Activated CD8-positive, alpha-beta memory T cell treated with anti-CD3 and anti-CD28 coated beads, Interleukin-2, amount 50 U/mL, for 24 hours (primary cell): ENCODE data around the gene ARID1A.
A peak's percentile ranks its signal among the peaks of the same experiment; 100 is the strongest.

Source experiments
- DNase-seq: peaks from one replicate; pipeline ENCODE4 v3.0.0-alpha.2; 2020; ENCODE audit errors: extremely low read depth

The ARID1A gene

DNA sequence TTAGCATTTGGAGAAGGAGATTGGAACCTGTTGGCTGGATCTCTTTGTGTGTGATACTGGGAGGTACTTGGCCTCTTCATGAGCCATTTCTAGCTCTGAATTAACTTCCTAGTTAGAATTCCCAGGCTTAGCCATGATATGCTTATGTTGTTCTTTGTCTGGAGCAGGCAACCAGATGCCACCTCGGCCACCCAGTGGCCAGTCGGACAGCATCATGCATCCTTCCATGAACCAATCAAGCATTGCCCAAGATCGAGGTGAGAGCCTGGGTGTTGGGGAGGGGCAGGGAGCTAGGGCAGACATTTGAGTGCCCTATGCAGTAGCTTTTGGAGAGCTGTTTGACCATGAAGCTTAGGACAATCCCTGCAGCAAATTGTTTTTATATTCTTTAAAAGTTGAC is 65.4 kb downstream of the ARID1A start:
- no peak for DNase-seq

DNA sequence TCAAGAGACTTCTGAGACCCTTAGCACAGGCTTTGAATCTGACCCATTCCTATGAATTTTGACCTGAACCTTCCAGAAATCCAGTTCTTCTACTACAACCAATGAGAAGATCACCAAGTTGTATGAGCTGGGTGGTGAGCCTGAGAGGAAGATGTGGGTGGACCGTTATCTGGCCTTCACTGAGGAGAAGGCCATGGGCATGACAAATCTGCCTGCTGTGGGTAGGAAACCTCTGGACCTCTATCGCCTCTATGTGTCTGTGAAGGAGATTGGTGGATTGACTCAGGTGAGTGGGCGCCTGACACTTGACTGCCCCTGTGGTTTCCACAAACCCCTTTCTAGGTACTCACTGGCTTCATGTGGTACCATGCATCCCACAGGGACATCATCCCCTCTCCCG is 71.9 kb downstream of the ARID1A start:
- DNase-seq = no peak

DNA sequence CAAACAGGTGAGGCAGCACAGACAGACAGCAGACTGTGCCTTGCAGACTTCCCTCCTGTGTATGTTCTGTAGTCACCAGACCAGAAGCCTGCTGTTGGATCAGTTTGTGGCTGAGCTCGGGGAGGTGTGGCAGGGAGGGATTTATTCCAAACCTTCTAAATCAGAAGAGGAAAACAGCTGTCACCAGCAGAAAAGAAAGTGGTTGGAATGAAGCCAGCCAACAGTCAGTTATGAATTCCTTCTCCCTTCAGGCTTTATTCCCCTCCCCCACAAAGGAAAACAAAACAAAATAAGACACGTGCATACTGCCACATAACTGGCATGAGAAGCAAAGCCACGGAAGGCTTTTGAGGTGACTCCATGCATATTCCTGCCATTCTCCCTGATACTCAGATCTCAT is 72.9 kb downstream of the ARID1A start:
- DNase-seq = no peak

DNA sequence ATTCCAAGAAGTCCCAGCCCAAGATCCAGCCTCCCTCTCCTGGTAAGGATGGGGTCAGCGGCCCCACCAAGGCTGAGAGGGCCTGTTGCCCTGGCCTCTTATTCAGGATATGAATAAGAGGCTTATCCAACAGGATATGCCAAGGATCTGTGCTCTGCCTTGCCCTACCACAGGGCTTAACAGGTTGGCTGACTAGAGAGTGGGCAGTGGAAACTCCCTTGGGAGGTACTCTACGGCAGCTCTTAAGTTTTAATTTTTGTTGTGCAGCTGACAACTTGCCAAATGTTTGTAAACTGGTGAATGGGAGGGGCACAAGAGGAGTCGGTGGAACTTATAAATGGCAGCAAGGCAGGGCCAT is 75.4 kb downstream of the ARID1A start:
- no peak for DNase-seq

DNA sequence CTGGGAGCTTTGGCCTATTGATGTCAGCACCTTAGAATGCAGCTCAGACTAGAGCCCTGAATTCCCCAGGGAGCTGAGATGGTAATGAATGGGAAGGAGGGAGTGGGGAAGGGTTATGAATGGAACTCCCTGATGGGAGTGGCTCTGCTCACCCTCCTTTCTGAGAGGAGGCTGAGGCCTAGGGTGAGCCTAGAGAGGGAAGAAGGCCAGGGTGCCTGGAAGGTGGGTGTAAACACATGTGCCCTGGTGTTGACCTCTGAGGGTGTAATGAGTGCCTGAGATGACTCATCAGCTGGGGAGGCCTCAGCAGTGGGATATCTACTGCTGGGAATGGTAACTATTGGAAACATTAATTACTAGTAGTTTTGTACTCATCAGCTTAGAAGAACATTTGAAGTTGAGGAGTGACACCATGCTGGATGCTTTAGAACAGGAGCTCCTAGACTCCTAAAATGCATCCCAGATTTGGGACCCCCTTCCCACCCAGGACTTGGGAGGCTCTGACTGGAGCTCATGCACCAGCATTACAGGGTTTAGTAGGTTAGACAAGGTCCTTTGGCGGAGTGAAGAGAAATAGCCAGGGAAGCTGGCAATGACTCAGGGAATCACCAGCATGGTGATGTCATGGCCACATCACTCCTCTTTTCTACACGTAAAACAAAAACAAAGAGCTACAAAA is 76.0 kb downstream of the ARID1A start:
- no peak for DNase-seq

DNA sequence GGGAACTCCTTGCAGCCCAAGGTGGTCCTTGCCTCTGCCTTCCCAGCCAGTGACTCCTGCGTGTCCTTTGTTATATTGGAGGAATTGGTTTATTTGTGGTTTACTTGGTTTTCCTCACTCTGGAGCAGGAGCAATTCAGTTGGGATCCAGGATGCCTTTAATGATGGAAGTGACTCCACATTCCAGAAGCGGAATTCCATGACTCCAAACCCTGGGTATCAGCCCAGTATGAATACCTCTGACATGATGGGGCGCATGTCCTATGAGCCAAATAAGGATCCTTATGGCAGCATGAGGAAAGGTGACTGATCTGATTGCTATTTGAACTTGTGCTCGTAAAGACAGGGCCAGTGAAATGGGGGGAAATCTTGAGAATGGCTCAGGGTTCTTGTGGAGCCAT is 76.9 kb downstream of the ARID1A start:
- no peak for DNase-seq

DNA sequence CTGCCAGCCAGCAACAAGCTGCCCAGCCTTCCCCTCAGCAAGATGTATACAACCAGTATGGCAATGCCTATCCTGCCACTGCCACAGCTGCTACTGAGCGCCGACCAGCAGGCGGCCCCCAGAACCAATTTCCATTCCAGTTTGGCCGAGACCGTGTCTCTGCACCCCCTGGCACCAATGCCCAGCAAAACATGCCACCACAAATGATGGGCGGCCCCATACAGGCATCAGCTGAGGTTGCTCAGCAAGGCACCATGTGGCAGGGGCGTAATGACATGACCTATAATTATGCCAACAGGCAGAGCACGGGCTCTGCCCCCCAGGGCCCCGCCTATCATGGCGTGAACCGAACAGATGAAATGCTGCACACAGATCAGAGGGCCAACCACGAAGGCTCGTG is 78.6 kb downstream of the ARID1A start:
- no peak for DNase-seq

DNA sequence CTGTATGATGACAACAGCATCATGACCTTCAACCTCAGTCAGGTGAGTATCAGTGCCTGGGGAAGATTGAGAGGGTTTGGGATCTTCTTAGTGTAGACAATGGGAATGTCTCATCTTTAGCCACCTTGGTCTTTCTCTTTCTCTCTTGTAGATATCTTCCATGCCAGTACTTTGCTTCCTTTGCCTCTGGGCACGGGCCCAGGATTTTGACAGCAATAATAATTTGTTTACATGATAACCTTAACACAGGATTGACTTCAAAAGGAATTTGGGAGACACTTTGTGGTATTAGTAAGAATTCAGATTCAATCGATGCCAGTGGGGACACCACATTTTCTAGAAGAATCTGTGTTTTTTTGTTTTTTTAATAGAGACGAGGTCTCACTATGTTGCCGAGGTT is 79.9 kb downstream of the ARID1A start:
- DNase-seq = no peak

DNA sequence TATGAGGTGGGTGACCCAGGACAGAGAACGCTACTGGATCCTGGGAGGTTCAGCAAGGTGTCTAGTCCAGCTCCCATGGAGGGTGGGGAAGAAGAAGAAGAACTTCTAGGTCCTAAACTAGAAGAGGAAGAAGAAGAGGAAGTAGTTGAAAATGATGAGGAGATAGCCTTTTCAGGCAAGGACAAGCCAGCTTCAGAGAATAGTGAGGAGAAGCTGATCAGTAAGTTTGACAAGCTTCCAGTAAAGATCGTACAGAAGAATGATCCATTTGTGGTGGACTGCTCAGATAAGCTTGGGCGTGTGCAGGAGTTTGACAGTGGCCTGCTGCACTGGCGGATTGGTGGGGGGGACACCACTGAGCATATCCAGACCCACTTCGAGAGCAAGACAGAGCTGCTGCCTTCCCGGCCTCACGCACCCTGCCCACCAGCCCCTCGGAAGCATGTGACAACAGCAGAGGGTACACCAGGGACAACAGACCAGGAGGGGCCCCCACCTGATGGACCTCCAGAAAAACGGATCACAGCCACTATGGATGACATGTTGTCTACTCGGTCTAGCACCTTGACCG is 83.4 kb downstream of the ARID1A start:
- DNase-seq = no peak

DNA sequence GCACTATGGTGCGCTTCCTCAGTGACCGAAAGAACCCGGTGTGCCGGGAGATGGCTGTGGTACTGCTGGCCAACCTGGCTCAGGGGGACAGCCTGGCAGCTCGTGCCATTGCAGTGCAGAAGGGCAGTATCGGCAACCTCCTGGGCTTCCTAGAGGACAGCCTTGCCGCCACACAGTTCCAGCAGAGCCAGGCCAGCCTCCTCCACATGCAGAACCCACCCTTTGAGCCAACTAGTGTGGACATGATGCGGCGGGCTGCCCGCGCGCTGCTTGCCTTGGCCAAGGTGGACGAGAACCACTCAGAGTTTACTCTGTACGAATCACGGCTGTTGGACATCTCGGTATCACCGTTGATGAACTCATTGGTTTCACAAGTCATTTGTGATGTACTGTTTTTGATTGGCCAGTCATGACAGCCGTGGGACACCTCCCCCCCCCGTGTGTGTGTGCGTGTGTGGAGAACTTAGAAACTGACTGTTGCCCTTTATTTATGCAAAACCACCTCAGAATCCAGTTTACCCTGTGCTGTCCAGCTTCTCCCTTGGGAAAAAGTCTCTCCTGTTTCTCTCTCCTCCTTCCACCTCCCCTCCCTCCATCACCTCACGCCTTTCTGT is 84.6 kb downstream of the ARID1A start:
- no peak for DNase-seq

DNA sequence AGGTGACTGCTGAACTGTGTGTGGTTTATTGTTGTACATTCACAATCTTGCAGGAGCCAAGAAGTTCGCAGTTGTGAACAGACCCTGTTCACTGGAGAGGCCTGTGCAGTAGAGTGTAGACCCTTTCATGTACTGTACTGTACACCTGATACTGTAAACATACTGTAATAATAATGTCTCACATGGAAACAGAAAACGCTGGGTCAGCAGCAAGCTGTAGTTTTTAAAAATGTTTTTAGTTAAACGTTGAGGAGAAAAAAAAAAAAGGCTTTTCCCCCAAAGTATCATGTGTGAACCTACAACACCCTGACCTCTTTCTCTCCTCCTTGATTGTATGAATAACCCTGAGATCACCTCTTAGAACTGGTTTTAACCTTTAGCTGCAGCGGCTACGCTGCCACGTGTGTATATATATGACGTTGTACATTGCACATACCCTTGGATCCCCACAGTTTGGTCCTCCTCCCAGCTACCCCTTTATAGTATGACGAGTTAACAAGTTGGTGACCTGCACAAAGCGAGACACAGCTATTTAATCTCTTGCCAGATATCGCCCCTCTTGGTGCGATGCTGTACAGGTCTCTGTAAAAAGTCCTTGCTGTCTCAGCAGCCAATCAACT is 85.5 kb downstream of the ARID1A start:
- DNase-seq = no peak

DNA sequence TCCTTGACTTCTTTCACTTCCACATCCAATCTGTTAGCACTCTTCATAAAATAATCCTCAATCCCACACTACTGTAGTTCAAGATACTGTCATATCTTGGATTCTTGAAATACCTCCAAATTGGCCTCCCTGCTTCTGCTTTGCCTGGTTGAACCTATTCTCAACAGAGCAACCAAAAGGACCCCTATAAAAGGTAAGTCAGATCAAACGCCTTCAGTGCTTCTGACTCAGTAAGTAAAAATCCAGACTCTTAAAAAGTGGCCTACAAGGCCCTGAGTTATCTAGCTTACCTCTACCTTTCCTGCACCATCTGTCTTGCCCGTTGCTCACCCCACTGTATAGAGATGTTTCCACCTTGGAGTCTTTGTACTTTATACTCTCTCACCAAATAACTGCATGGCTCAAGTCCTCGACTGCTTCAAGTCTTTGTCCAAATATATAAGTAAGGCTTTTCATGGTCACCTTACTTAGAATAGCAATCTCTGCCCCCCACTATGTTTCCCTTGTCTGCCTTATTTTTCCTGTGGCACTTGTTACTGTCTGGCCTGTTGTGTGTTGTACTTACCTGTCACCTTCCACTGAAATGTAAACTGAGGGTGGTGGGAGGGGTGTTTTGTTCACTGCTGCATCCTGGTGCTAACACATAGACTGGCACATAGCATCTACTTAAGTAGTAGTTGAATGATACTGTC is 86.9 kb downstream of the ARID1A start:
- no peak for DNase-seq

DNA sequence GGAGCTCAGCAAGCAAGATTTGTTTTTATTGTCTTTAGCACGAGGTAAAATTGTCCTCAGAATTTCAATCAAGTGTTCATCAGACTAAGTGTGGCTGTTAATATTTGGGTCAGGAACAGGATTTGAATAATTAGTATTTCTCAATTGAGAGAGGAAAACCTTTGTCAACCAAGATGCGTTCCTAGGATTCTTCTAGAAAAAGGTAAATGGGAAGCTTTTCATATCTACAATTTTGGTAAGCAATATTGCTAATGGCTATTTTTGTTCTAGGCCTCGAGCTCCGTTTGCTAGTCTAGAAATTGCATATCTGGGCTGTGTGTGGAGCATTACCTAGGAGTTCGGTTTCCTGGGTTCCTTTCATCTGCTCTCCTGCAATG is 87.8 kb downstream of the ARID1A start:
- no peak for DNase-seq

DNA sequence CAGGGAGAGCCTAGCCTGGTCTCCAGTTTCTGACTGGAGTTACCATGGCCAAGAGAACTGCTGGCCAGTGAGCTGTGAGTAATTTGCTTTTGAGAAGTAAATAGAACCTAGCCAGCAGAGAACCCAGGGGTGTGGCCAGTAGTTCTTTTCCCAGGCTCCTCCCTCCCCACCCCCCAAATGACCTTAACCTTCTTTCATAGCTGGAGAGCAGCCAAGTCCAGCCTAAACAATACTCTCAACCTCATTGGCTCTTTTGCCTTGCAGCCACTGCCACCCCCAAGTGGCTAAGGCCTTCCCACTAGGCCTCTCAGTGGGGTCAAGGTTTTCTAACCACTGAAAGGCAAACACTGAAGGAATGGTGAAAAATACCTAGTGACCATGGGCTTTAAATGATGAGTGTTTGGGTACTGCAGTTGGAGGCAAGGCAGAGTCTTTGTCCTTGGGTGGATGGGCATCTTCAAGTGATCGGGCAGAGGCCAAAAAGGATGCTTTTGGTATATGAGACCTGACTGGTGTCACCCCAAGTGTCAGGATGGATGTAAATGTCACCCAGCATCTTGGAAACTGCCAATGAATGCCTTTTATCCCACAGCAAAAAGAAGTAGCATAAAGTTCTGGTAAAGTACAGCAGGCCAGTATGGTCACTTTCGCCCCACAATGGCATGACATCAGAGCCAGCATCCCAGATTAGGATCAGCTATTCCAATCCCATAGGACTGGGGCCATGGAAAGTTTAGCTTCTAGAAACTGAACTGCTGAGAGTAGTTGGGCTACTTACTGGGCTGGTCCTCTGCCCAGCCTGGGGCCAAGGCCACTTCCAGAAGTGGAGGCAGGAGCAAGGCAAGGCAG is 88.4 kb downstream of the ARID1A start:
- DNase-seq = no peak

DNA sequence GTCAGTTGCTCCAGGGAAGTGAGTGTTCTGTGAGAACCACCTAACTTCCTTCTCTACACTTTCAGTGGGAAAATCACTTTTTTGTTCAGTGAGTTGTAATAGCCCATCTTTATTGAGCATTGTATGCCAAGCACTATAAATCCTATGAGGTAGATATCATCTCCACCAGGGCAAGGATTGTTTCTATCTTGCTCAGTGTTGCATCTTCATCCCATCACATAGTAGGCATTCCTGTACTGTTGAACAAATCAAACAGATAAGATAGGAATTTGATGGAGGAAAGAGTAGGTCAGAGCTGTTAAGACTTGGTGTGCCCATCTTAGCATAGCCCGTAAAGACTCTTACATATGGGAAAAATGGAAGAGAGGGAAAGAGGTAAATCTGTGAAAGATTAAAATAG is 89.1 kb downstream of the ARID1A start:
- DNase-seq = no peak

DNA sequence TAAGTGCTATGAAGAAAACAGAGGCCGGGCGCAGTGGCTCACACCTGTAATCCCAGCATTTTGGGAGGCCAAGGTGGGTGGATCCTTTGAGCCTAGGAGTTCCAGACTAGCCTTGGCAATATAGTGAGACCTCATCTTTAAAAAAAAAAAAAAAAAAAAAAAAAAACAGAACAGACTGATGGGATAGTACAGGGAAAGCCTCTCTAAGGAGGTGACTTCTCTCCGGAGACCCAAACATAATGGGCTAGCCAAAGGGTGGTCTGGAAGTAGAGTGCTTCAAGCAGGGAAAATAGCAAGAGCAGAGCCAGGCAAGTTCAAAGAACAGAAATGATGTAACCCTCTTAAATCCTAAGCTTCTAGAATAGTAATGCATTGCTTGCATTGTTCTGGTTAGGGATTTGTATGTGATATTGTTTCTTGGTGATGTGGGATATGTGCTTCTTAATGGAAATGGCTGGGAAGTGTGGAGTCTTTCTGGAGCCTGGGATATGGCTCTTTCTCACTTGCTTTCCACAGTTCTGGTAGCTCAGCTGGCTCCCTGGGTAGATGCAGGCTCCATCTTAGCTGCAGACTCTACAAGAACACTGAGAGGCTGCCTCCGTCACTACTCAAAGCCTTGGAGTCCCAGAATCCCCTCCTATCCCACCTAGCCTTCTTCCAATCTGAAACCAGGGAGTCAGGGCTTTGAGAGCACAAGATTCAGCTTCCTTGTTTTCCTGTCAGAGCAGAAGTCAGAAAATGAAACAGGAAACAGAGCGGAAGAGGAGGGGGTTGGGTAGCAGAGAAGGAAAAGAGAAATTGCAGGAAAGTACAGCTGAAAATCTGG is 90.0 kb downstream of the ARID1A start:
- DNase-seq = no peak

DNA sequence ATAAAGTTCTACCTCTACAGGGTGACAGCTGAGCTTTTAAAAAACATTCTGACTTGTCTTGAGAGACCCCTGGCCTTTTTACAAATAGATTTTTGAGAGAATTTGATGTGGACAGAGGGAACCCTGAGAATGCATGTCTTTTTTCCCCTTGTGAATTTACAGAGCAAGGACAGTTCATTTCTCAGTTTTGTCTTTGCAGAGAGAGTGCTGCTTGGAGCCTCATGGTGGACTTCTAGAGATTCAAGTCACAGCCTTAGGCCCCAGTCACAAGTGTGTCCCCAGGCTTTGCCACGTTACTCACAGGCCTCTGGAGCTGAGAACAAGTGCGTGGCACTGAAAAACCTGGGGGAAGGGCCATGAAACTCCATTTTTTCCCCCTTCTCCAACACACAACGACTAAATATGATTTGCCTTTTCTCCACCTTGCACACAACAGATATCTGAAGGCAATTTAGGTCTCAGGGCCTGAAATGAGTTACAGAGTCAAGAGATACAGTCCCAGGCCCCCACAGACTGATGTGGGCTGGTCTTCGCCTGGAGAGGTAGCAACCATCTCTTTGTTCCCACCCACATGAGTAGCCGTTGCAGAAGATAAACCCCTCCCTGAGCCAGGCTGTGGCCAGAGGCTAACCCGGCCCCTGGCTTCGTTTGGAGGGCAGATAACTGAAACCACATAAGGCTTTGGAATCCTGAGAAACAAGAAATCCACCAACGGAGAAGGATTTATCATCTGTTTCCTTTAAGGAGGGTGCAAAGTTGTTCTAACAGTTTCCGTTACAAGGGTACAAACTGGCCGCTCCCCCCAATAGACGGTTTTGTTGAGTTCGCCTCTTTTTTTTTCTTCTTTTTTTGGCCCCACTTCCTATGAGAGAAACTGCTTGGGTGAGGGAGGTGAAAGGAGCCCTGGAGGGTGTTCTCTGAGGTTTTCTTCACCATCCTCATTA is 90.9 kb downstream of the ARID1A start:
- no peak for DNase-seq

DNA sequence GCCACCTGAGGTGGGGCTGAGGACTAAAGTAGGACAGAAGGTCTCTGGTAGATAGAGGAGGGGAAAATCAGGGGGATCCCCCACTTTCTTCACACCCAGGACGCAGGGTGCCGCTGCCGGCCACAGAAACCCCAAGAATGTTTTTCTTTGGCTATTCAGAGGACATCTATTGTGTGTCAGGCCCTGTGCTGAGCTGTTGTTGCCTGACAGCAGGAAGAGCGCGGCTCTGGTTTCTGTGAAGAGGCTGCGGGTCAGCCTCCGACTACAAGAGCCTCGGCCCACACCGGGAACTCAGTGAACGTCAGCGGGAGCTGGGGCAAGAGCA is 91.5 kb downstream of the ARID1A start:
- peak; percentile 44 for DNase-seq

DNA sequence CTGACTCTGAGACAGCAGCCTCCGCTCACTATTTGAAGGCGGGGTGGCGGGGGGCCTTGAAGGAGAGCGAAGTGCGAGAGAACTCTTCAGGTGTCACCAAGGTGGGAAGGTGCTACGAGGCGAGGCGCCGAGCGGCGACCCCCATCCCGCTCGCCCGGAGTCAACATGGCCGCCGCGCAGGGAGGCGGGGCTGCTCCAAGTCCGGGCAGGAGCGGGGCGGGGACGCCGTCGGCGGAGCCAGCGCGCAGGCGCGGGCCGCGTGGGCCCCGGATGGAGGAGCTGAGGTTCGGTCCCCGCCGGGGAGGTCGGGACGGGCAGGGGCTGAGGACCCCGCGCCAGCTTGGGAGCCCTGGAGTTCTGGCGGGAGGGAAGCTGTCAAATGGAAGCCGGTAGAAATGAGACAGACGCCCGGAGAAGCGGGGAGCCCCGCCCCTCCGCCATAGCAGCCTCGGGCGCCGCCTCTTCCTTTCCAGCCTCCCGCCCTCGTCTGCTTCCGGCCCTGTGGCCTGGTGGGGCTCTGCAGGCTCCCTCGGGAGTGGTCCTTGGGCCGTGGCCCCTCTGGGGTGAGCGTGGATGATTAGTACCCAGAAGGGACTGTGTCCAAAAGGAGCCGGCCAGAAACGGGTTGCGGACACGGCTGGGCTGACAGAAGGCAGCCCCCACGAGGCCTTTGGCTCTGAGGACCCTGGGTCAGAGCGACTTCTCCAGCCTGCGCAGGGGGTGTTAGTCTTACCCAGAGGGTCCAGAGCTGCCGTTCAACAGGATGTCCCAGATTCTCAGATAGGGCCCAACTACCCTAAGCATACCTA is 92.1 kb downstream of the ARID1A start, which contains the start of gene PIGV:
TSS of gene PIGV (plus strand) at position 245 of the 809 bp plus-strand sequence. CDS start 2,866 bp downstream, outside the sequence.
- peak; percentile 68 for DNase-seq
